ENCODE results near the gene ADK. TPM values are rescaled to one million over a fixed set of nuclear protein-coding genes. Genes with fewer than 3 reads are reported as not detected.

Gene ADK
- total RNA-seq, 1 donor from 2014 or later: 62.0 TPM

Other genes with a start within 250 kb of the ADK start
- gene PLAU, start 240.1 kb upstream of the ADK start, total RNA-seq: 81.2 and 90.2 TPM in 2 replicates
- 469 and 474 TPM in 2 replicates for gene VCL, start 153.1 kb upstream of the ADK start, total RNA-seq
- 45.9 and 50.0 TPM in 2 replicates for gene AP3M1, start 393 bp upstream of the ADK start, total RNA-seq